GM21786 (cell line): Measurements from ENCODE around the gene INTS15.
A peak's percentile ranks its signal among the peaks of the same experiment; 100 is the strongest.
"Not testable (repeated sequence)": the region's sequence is repeated elsewhere in the genome, so short reads cannot be mapped to it uniquely, and the experiment has no call there.

Source experiments
- ATAC-seq: cut with Tn5 transposase; IDR thresholded peaks from one replicate; pipeline ENCODE4 v1.9.1; 2021; ENCODE audit not compliant: unreplicated experiment

INTS15 gene

DNA sequence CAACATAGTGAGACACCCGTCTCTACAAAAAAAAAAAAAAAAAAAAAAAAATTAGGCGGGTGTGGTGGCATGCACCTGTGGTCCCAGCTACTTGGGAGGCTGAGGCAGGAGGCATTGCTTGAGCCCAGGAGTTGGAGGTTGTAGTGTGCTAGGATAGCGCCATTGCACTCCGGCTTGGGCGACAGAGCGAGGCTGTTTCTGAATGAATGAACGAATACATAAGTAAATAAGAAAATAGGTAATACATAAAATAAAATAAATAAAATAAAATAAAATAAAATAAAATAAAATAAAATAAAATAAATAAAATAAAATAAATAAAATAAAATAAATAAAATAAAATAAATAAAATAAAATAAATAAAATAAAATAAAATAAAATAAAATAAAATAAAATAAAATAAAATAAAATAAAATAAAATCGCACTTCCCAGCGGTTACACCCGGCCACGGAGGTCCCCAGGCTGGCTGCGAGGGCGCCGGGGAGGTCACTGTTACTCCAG, 12.9 kb upstream of the INTS15 start:
- not testable (repeated sequence) for ATAC-seq

DNA sequence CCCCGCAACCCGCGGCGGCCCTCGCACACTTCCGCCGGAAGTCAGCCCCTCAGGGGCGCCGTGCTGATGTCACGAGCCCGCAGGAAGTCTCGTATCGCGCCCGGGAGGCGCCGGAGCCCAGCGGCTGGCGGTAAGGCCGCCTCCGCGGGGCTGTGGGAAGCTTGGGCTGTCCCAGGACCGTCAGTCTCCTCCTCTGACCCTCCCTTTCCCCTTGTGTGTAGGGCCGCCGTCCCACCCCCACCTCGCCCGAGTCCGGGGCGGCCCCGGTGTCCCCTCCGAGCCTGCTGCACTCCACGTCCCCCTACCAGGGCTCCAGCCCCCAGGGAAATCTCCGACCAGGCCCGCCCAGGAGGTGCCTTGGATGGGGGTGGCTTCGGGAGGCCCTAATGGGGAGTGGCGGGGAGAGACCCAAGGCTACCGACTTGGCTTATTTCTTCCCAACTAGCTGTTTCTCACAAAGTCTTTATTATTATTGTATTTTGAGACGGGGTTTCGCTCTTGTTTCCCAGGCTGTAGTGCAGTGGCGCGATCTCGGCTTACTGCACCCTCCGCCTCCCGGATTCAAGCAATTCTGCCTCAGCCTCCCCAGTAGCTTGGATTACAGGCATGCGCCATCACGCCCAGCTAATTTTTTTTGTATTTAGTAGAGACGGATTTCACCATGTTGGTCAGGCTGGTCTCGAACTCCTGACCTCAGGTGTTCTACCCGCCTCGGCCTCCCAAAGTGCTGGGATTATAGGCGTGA, 12.3 kb upstream of the INTS15 start, which contains the start of gene ZDHHC4:
Gene ZDHHC4, plus strand, starts transcription at position 86 of the 745 bp plus-strand sequence. CDS start 3,108 bp downstream, outside the sequence.
- ATAC-seq: peak; percentile 95

DNA sequence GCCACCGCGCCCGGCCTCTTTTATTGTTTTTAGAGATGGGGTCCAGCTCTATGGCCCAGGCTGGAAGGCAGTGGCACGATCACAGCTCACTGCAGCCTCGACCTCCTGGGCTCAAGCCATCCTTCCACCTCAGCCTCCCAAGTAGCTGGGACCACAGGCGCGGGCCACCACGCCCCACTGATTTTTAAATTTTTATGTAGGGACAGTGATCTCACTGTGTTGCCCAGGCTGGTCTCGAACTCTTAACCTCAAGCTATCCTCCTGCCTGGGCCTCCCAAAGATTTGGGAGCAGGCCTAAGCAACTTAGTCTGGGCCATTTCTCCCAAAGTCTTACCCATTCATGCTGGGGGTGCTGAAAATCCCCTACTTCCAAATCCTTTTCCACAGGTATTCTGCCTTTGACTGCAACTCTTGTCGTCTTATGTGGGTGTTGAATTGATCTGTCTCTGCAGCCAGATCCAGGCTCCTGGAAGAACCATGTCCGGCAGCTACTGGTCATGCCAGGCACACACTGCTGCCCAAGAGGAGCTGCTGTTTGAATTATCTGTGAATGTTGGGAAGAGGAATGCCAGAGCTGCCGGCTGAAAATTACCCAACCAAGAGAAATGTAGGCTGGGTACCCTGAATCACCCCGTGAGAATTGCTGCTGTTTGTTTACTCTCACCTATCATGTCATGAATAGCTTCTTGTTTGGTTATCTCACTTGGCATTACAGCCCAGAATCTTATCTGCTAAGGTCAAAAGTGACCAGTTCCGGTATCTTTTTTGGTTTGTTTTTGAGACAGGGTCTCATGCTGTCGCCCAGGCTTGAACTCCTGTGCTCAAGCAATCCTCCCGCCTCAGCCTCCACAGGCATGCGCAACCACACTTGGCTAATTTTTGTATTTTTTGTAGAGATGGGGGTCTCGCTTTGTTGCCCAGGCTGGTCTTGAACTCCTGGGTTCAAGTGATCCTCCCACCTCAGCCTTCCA, 11.4 kb upstream of the INTS15 start:
- no peak for ATAC-seq

DNA sequence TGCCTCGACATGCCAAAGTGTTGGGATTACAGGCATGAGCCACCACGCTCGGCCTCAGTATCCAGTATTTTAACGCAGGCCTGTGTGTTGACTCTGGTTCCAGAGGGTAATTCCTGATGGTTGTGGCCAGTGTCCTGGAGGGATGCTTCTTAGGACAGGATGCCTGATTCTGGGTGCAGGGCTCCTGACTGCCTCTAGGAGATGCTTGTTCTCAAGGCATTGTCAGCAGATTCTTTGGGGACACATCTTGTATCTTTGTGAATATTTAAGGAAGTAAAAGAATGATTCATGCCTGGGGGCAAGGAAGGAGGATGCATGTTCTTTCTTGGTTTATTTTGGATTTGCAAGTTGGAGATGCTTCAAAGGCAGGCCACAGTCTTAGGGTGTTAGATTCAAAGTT, 10.4 kb upstream of the INTS15 start:
- ATAC-seq: no peak

DNA sequence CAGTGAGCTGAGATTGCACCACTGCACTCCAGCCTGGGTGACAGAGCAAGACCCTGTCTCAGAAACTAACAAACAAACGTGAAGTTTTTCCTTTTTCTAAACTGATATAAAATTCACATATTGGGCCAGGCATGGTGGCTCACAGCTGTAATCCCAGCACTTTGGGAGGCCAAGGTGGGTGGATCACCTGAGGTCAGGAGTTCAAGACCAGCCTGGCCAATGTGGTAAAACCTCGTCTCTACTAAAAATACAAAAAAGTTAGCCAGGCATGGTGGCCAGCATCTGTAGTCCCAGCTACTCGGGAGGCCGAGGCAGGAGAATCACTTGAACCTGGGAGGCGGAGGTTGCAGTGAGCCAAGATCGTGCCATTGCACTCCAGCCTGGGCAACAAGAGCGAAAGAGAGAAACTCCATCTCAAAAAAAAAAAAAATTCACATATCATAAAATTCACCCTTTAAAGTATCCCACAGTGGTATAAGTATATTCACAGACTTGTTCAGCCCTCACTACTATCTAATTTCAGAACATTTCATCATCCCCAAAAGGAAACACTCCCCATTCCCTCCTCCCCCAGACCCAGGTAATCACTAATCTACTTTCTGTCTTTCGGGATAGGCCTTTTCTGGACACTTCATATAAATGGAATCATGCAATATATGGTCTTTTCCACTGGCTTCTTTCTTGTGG, 3.9 kb upstream of the INTS15 start:
- not testable (repeated sequence) for ATAC-seq

DNA sequence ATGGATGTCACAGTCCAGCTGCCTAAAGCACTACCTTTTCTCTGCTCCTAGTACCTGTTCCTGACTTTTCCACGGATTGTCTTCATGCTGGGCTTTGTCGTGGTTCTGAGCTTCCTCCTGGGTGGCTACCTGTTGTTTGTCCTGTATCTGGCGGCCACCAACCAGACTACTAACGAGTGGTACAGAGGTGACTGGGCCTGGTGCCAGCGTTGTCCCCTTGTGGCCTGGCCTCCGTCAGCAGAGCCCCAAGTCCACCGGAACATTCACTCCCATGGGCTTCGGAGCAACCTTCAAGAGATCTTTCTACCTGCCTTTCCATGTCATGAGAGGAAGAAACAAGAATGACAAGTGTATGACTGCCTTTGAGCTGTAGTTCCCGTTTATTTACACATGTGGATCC, 1.3 kb upstream of the INTS15 start:
- no peak for ATAC-seq

DNA sequence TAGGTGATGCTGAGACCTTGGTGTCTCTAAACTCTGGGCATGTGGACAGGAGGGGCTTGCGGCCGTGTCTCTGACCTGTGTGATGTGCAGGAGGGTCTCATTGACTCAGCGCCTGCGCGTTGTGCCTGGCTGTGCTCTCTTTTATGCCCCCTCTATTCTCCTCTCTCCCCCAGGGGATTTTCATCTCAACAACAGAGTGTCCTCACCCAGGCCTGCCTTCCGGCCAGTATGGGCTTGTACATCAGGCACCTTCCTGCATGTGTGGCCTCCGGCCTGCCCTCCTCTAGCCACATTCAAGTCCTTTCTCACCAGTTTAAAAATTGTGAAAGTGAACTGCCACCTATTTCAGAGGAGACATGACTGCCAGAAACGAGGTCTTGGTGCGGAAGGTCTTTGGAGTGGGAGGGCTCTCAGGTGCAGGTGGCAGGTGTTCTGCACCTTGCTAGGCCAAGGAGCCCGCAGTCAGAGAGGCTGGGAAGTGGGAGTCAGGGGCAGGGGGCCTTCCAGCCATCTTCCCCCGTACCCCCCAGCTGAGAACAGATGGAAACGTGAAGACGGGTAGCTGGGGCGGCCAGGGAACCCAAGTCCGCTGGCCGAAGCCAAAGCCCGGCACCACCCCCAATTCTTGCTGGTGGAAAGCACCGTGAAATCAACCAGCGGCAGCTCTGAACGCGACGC, 531 bp upstream of the INTS15 start:
- ATAC-seq: no peak

DNA sequence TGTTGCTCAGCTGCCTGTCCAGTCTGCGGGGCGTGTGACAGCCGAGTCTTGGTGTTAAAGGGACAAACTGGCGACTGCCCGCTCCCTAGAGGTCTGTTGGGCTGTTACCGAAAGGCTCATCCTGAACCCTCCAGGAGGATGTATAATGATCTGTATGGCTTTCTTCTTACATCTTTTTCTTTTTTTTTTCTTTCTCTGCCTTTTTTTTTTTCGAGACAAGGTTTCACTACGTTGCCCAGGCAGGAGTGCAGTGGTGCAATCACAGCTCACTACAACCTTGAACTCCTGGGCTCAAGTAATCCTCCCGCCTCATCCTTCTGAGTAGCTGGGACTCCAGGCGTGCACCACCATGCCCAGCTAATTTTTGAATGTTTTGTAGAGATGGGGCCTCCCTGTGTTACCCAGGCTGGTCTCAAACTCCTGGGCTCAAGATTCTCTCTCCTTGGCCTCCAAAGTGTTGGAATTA, 857 bp downstream of the INTS15 start:
- ATAC-seq: peak; percentile 29

DNA sequence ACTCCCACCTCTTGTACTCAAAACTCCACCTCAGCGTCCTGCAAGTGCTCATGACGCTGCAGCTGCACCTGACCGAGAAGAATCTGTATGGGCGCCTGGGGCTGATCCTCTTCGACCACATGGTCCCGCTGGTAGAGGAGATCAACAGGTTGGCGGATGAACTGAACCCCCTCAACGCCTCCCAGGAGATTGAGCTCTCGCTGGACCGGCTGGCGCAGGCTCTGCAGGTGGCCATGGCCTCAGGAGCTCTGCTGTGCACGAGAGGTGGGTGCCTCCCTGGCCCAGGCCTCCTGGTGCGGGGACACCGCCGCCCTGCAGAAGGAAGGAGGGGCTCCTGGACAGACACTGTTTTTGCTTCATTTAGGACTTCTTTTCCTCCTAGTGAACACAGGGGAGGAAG, 10.3 kb downstream of the INTS15 start:
- no peak for ATAC-seq

DNA sequence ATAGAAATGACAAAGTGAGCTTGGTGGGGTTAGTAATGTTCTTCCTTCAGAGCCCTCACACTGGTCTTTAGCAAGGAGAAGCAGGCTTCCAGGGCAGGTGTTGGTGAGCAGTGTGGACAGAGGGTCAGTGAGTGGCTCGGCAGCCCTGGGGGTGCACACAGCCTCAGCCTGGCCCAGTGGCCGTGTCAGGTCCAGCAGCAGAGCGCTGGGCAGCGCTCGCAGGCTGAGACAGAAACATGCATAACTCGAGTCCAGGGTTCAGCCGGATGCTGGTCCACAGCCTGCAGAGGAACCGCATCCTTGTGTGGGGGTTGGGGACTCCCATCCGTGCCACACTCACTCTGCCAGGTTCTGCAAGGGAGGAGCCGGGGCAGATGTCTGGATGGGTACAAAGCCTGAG, 14.6 kb downstream of the INTS15 start:
- ATAC-seq: no peak

DNA sequence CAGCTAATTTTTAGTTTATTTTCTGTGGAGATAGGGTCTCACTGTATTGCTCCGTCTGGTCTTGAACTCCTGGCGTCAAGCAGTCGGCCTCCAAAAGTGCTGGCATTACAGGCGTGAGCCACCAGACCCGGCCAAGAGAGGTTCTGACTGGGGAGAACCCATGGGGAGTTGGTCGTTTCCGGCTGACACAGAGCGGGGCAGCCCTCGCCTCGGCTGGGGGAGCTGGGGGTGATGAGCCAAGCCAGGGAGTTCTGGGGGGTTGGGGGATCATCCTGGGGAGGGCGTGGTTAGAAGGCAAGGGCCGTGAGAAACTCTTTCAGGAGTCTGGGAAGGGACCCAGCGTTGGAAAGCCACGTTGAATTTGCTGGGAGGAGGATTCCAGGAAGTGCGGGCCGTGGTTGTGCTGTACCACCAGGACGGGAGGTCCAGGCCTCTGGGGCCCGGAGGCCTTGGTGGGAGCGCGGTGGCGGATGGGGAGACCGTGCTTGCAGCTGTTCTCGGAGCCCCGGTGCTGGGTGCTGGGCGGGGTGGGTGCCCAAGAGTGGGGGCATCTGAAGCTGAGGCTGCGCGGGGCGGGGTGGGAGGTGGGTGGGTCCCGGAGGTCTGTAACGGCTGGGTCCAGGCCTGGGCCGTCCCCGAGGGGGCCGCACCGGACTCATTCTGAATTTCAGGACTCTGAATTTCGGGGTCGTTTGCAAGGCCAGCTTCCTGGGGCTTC, 17.2 kb downstream of the INTS15 start:
- no peak for ATAC-seq

DNA sequence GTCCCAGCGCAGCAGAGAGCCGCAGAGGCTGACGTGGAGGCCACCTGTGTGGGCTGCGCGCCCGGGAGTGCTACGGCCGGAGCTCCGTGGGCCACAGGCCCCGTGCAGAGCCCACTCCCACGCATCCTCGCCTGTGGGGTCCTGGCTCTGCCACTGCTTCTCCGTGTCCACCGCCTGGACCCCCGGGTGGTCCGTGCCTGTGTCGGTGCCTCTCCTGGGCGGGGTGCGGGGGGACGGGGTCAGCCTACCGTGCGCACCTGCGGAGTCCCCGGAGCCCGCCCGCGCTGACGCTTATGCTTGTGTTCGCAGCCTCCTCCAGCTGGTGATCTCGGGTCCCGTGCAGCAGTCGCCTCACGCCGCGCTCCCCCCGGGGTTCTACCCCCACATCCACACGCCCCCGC, 17.8 kb downstream of the INTS15 start:
- ATAC-seq: no peak

DNA sequence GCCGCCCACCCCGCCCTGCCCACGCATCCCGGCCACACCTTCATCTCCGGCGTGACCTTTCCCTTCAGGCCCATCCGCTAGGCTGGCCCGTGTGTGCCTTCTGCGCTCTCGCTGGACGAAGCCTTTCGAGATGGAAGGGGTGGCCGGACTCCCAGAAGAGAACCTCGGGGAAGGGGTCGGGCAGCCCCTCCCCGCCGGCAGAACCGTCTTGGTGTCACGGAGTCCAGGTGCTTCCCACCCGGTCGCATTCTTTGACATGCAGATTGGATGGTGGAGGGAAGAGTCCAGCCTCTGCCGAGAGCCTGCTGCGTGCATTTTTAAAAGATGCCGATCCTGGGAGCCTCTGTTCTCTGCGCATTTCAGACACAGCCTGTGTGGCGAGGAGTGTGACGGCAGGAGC, 18.3 kb downstream of the INTS15 start:
- no peak for ATAC-seq

DNA sequence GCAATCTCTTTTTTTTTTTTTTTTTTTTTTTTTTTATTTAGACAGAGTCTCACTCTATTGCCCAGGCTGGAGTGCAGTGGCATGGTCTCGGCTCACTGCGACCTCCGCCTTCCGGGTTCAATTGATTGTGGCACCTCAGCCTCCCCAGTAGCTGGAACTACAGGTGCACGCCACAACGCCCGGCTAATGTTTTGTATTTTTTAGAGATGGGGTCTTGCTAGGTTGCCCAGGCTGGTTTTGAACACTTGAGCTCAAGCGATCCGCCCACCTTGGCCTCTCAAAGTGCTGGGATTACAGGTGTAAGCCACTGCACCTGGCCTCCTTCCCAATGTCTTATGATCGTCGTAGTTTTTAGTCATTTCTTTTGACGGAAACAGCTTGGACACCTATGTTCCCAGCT, 19.0 kb downstream of the INTS15 start:
- ATAC-seq: no peak

DNA sequence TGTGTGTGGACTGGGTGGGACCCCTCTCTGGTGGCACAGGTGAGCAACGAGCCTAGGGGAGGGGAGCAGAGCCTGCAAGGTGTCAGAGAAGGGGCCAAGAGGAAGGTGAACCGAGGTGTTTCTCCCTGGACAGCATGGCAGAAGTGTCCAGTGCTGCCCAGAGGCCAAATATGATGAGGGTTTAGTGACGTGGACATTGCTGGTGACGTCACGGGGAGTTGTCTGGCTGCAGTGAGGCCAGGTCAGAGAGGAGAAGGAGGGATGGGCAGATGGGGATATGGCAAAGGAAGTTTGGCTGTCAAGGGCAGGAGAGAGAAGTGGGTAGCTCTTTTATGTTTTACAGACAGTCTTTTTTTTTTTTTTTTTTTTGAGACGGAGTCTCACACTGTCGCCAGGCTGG, 23.0 kb downstream of the INTS15 start:
- ATAC-seq: no peak

DNA sequence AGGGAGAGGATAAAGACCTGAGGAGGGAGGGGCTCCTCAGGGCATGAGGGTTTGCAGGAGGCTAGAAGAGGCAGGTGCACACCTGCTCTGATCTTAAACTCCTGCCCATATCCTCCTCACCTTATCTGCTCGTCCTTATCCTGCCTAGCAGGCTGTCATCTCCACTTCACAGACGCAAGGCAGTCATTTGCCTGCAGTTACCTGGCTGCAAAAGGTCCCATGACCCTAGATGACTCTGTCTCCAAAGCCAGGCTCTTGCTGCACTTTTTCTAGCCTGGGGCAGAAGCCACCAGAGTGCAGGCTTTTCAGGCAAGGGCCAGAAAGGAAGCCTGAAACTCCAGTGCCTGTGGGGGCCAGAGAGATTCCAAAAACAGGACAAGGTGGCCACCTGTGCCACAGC, 23.9 kb downstream of the INTS15 start:
- no peak for ATAC-seq

DNA sequence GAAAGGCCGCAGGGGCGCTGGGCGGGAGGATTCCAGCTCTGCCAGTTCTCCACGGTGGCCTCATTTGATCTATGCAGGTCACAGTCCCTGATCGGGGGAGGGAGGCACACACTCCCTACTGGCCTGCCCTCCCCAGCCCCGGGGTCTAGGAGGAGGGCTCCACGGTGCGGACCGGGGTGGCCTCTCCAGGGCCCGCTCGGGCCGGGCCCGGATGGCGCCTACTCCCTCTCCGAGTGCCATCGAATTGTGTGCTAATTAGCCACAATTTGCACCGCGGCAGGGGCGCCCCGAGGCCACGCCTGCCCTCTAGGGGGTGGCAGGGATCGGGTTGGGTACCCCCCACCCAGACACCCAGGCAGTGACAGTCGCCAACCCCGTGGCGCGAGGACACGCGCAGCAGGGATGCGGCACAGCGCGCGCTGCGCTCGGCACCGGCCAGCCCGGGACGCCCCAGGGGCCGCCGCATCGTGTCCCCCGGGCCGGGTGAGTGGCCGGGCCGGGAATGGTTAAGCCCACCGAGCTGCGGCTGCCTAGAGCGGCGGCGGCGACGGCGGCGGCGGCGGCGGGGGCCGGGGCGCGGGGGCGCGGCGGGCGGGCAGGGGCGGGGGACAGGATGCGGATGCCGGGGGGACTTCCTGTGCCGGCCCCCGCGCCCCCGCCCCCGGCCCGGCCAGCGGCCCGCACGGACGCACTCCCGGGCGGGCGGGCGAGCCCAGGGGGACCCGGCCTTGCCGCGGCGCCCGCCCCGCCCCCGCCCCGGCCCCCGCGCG, 25.3 kb downstream of the INTS15 start, which contains the start of gene ZNF853:
Gene ZNF853, plus strand, starts transcription at position 658 of the 770 bp plus-strand sequence. CDS start 565 bp downstream, outside the sequence.
- ATAC-seq: no peak

DNA sequence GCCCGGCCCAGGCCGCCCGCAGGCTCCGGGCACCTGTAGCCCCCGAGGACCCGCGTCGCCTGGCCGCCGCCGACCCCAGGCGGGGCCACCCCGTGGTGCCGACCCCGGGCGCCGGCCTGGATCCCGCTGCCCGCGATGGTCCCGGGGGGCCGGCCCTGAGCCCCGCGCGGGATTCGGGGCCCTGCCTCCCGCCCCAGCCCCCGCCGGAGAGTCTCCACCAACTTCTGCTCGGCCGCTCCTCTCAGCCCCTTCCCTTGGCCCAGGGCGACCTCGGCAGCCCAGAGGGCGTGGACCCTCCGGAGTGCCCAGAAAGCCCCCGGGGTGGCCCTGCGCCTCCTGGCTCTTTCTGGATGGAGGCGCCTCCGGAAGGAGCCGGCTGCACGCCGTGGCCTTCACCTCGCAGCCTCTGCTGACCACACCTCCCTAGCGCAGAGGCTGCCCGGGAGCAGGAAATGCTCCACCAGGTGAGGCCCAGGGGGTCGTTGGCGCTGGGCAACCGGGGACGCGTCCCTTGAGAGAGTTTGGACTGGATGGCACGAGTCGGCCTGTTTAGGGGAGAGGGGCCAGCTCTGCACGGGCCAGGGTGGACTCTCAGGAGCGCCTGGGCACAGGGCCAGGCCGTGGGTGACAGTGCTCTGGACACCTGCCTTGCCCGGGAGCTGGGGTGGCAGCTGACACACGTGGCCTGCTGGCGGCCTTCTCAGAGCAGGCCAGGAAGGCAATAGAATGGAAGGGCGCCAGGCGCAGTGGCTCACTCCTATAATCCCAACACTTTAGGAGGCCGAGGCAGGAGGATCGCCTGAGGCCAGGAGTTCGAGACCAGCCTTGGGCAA, 26.1 kb downstream of the INTS15 start:
- no peak for ATAC-seq
